HG03565 (cell line): ENCODE measurements around the gene DLG2.
A peak's percentile ranks its signal among the peaks of the same experiment; 100 is the strongest.

Experiments
- ATAC-seq: cut with Tn5 transposase; IDR thresholded peaks from one replicate; pipeline ENCODE4 v1.9.1; 2021; ENCODE audit warnings: mild to moderate bottlenecking, moderate library complexity; ENCODE audit not compliant: unreplicated experiment

DLG2 gene

DNA sequence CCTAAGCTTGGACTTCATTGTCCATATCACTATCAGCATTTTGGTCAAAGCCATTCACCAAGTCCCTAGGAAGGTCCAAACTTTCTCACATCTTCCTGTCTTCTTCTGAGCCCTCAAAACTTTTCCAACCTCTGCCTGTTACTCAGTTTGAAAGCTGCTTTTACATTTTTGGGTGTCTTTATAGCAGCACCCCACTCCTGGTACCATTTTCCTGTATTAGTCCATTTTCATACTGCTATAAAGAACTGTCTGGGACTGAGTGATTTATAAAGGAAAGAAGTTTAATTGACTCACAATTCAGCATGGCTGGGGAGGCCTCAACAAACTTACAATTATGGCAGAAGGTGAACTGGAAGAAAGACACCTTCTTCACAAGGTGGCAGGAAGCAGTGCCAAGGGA is 1624.0 kb downstream of the DLG2 start:
- ATAC-seq: no peak

DNA sequence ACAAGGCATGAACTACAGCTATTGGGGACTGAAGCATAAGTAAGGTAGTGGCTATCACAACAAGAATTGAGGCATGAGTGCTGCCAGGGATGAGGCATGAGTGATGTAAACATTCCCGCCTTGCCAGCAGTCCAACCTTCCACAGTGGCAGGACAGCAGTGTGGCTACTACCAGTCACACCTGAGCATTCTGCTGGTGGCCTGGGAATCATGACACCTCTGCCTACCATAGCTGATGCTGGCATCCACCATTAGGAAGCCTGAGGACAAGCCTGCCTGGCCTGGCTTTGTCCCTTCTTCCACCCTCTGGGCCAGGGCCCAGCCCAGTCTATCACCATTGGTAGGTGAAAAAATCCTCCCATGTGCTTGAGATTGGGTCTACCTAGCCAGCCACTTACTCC is 1628.2 kb downstream of the DLG2 start:
- ATAC-seq: no peak

DNA sequence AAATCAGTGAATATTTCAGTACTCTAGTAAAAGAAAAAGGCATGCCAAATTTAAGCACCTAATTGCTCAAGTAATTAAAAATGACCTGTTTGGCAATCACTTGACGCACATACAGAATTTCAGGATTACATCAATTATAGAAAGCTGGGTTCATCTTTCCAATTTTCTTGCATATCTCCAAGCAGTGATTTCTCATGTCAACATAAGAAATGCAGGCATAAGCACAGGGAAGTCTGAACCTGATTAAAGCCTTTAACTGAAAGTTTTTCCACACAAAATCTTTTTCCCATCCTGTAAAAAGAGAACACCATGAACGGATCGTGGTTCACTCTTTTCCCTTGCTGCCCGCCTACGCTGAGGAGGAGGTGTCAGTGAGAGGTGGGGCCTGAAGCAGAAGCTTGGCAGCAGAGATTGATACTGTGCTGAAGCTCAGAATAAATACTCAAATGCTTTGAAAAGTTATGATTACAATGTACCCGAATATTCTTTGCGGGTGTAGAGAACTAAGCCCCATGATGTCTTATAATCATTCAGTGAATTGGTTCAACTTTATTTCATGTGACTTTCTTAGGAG is 1636.9 kb downstream of the DLG2 start:
- ATAC-seq: no peak

DNA sequence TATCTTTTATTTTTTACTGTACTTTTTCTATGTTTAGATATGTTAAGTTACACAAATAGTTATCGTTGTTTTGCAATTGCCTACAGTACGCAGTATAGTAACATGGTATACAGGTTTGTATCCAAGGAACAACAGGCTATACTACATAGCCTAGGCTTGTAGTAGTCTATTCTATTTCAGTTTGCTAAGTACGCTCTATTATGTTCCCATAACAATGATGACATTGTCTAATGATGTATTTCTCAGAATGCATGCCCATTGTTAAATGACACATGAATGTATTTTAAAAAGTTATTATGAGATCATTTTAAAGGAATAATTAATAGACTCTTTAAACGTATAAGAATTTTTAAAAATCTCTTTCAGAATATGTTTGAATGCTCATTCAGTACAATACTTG is 1644.3 kb downstream of the DLG2 start:
- no peak for ATAC-seq

DNA sequence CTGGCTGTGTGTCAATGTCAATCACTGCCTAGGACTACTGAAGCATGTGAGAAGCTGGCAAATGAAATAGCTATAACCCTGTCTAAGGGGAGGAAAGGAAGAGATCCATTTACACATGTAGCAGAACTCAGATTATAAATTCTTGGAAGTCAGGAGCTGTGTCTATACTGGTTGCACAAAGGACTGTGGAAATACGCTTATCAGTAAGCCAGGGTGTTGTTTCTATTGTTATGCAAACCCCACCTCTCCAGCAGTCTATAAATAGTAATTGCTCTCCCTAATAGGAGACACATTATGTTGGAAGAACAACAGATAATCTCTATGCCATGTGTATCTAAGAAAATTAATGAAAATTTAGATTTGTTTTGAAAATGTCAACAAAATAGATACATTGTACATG is 1647.6 kb downstream of the DLG2 start:
- no peak for ATAC-seq

DNA sequence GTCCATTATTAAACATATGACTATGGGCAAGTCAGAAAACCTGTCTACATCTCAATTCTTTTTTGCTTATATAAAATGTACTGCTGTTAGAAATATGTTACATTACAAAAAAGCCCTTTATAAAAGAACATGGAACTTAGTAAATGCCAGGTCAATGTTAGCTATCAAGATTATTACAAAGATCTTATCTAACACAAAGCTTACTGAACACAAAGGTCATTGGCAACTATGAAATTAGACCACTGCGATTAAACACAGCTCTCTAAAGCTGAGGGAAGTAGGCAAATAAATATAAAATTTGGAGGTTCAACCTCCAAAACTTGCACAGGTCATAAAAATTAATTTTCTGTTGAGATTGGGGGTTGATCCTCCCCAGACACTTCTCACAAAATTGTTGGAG is 1648.2 kb downstream of the DLG2 start:
- no peak for ATAC-seq

DNA sequence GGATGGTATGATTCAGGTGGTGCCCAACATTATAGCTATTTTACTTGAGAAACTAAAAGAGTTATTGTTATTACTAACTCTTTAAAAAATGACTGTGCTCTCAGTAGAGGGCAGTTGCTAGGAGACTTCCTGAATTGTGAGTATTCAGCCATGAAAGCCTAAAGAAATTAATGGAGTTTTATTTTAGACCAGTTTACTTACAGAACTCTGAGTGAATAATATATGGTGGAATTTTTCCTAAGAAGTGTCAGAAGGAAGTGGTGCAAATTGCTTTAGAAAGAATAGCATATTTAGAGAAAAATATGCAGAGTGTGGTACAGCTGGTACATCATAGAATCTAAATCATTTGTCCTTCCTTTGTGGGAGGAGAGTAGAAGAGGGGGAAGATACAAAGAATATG is 1651.1 kb downstream of the DLG2 start:
- ATAC-seq: no peak

DNA sequence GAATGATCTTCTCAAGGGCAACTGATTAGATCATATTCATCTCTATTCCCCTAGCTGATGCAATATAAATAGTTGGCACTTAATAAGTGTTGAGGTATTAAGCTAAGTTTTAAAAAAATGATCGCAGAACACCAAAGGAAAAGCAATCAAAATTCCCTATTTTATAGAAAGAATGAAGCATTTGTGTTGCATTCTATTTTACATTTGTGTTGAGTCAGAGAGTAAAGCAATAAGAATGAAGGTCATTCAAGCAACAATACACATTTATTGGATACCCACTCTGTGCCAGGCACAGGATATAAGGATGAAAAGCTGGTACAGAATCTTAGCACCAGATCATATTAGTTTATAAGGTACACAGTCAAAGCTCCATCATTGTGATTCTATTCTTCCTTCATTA is 1654.6 kb downstream of the DLG2 start:
- no peak for ATAC-seq

DNA sequence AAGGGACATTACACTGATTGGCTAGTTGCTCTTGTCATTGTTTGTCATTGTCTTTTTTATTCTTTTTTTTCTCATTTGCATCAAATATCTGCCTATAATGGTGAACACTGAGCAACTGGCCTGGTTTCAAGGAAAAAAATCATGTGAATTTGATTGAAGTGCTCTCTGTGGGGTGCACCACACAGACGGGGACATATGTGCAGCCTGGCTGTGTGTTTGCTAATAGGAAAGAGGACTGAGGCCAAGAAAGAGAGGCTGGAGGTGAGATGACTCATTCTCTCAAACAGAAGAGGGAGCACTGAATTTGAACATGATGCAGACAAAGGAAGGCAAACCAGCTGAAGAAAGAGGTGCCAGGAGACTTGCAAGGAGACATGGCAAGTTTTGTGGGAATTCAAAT is 1656.1 kb downstream of the DLG2 start:
- no peak for ATAC-seq

DNA sequence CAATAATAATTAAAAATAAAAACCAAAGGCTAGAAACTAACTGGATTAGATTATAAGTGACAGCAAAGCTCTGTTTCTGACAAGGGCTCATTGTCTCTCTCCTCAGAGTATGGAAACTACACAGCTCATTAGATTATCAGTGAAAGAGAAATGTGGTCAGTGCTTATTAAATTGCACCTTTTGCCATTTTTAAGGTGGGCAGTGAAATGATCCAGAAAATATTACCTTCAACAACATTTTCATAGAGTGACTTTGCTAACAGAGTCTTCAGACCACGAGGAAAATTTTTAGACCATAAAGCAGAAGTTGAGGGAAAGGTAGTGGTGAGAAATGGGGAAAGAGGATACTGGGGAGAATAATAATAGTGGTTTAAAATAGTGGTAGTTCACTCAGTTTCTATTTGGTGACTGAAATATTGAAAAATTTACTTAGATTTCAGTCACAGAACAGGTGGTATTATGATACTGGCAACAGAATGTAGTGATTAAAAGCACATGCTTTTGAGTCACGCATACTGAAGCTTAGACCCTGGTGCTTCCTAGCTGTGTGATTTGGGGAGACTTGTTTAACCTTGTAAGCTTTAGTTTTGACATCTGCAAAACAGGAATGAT is 1657.0 kb downstream of the DLG2 start:
- ATAC-seq: peak; percentile 86

DNA sequence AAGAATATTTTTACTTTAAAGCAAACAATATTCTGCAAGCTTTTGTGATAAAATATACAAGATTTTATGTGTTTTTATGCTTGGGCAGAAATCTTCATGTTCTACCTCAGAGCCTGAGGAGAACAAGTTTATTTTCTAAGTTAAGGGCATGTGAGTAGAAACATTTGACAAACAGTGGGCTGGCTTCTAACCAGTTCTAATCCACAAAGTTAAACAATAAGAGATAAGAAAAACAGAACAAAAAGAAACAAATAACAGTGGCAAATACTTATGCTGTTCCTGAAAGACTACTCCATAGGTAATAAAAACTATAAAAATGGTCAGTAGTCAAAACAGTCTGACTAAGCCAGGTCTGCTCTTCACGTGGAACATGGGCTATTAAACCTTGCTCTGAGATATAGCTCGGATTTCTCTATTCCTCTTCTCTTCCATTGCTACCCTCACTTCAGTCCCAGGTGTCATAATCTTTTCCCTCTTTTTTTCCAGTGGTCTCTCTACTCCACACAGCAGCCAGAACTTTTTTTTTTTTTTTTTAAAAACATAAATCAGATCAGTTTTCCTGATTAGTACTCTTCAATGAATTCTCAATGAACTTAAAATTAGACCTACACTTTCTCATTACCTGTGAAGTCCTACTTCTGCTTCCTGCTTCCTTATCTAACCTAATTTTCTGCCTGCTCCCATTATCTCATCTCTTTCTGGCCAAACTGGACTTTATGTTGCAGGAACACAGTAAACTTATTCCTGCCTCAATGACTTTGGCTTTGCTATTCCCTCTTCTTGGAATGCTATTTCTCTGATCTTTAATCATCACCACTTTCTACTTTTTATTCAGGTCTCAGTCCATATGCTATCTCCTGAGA is 1669.9 kb downstream of the DLG2 start:
- ATAC-seq: no peak

DNA sequence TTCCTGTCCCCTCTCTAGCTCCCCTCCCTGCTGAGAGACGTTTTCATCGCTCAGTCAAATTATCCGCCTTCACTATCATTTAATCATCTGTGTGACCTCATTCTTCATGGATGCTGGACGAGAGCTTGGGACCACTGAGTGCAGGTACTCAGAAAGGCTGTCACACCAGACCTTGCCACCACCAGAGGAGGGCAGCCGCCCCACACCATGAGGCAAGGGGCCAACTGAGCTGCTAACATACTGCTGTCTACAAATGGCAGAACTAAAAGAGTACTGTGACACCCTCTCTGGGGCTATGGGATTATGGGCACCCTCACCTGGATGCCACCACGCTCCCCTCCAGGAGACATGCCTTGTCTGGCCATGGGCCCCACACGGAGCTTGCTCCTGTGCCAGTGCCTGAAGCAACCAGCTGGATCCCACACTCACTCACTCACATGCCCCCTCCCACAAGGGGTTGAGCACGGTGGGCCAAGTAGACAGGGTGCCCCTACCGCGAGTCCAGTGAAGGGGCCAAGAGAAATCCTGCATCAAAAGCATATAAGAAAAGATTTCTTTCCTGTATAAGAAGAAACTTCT is 1670.9 kb downstream of the DLG2 start:
- ATAC-seq: no peak

DNA sequence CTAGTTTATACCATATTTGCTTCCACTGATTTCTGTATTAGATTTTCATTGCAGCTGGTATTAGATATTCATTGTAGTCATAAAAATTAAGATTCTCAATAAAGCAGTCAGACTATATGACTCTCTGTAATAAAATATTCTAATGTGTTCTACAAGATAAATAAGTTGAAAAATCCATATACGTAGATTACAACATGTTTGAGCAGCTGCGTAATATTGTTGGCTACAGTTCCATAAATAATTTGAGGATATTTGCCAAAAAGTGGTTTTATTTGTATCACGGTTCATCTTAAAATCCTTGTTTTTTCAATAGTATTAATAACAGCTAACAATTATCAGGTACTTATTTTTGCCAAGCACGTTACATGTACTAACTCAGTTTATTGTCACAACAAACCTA is 1672.4 kb downstream of the DLG2 start:
- no peak for ATAC-seq

DNA sequence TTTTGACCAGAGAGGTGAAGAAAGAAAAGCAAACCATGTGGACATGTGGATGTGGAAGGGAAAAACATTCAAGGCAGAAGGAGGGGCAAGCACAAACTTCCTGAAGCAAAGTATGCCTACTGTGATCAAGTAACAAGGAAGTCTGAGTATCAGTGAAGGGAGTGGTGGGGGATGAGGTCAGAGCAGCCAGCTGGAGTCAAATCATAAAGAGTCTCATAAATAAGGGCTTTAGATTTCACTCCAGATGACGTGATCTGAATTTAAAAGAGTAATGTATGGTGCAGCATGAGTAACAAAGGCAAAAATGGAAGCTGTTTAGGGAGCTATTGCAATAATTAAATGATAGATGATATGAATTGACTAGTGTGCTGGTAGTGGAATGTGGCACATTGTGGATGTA is 1675.6 kb downstream of the DLG2 start:
- no peak for ATAC-seq

DNA sequence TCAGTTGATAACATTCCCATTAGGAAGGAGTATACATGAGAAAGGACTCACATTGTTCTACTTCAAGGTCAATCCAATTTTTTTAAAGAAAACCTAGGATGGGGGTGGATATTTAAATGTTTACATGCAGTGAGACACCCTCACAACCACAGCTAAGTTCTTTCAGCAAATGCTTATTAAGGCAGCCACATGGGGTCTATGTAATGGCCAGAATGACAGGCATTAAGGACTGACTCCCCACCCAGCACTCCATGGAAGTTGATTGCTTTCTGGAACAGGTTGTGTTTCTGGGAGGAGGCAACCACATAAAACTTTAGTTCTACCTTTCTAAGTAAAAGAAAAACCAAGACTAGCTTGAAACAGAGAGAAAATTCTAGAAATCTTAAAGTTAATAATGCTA is 1678.9 kb downstream of the DLG2 start:
- no peak for ATAC-seq

DNA sequence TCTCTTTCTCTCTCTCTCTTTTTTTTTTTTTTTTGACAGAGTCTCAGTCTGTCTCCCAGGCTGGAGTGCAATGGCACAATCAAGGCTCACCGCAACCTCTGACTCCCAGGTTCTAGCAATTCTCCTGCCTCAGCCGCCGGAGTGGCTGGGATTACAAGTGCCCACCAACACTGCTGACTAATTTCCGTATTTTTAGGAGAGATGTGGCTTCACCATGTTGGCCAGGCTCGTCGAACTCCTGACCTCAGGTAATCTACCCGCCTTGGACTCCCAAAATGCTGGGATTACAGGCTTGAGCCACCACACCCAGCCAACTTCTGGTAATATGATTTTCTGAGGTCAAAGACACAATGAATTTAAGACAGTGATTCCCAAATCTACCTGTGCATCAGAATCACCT is 1681.2 kb downstream of the DLG2 start:
- no peak for ATAC-seq

DNA sequence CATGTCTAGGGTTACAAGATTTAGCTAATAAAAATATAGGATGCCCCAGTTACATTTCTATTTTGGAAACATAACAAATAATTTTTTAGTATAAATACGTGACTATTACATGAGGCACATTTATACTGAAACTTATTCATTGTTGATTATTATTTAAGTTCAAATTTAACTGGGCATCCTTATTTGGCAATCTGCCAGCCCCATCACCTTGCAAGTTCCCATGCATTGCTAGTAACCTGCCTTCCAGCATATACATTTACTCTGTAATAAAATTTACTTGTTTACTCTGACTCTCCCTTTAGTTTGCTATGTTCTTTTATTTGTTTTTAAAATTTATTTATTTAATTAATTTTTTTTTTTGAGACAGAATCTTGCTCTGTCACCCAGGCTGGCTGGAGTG is 1686.1 kb downstream of the DLG2 start:
- no peak for ATAC-seq

DNA sequence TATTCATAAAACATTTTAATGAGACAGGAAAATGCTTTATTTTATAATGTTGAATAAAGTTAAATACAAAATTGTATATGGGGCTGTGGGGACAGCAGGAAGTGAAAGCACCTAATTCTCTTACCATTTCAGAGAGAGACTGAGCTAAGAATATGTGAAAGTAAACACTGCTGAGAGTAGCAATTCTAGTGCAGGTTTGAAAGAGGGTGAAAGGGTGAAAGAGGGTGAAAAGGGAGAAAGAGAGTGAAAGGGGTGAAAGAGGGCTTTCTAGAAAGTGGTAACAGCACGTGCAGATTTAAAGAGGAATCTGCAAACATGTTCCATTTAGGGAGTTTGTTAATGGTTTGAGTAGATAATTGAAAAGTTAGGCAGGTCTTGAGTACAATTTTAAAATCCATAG is 1689.0 kb downstream of the DLG2 start:
- no peak for ATAC-seq

DNA sequence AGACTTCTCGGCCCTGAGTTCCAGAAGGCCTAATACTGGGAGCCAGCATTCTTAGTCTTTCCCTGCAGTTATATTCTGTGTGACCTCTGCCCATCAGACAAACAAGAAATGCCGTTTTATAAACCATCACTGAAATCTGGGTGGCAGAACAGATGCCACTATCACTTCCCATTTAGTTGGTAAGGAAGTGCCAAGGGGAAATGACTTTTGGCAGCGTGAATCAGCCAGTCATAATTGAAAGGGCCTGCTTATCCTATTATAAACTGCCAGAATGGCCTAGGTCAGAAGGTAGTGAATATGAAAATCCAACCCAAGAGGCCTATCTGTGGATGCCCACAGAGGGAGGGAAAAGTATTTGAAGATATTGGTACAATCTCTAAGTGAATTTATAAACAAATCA is 1694.1 kb downstream of the DLG2 start:
- no peak for ATAC-seq

DNA sequence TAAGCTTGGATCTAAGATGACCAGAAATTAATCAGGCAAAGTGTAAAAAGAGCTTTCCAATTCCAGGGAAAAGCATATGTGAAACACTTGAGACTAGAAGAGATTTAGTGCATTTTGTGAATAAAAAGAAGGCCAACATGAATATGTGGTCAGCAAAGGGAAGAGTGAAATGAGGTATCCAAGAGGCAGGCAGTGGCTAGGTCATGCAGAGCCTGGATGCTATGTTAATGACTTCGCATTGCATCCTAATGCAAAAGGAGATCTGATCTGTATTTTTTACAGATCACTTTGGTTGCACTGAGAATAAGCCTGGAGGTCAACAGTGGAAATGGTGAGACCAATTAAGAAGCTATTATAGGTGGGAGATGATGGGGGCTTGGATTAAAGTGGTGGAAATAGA is 1699.7 kb downstream of the DLG2 start:
- no peak for ATAC-seq

DNA sequence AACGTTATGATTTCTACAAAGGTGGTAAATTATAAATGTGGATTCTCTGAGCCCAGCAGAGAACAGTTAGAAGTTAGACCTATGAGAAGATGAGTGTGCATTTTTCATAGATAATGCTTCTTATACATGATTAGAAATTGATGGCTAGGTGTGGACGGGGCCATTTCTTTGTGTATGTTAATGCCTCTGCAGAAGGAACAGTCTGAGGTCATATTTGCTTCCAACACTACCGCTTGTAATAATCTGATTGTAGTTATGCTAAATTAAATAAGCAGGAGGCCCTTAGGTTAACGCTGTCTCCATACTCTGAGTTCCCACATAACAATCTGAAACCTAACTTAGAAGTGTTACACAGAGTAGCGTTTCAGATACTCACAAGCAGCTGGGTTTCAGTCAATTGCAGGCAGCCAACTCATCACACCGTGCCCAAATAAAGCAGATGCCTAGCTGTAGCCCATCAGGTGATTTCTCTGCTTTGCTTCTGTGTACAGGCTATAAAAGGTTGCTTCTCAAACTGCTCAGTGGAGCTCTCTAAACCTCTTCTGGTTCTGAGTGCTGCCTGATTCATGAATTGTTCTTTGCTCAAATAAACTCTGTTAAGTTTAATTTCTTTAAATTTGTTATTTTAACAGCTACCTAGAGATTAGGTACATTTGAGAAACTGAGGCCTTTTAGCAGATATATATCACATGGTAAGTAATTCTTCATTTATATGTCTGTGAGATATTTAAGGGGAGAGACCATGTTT is 1702.2 kb downstream of the DLG2 start:
- ATAC-seq: no peak
